Endothelial cell (in vitro differentiated cells): Measurements from ENCODE around the gene TSC2. TPM values are rescaled to one million over a fixed set of nuclear protein-coding genes. Genes with fewer than 3 reads are reported as not detected.

Experiments
- DNase-seq: peaks from one replicate; pipeline ENCODE4 v3.0.0; 2021; ENCODE audit warnings: low spot score
- H3K27ac Mint-ChIP-seq: one replicate; pipeline ENCODE4 v1.8.0; 2021; ENCODE audit warnings: mixed read lengths, inconsistent platforms; ENCODE audit not compliant: unreplicated experiment
- H3K27me3 Mint-ChIP-seq: one replicate; pipeline ENCODE4 v1.8.0; 2021; ENCODE audit warnings: mild to moderate bottlenecking, moderate library complexity, mixed read lengths, inconsistent platforms; ENCODE audit not compliant: unreplicated experiment
- H3K36me3 Mint-ChIP-seq: one replicate; pipeline ENCODE4 v1.8.0; 2021; ENCODE audit warnings: mild to moderate bottlenecking, low read depth, mixed read lengths, inconsistent platforms; ENCODE audit not compliant: unreplicated experiment
- H3K4me1 Mint-ChIP-seq: one replicate; pipeline ENCODE4 v1.8.0; 2021; ENCODE audit warnings: mild to moderate bottlenecking, mixed read lengths, inconsistent platforms; ENCODE audit not compliant: unreplicated experiment
- H3K4me3 Mint-ChIP-seq: one replicate; pipeline ENCODE4 v1.8.0; 2021; ENCODE audit warnings: mild to moderate bottlenecking, mixed read lengths, inconsistent platforms; ENCODE audit not compliant: unreplicated experiment
- H3K9me3 Mint-ChIP-seq: one replicate; pipeline ENCODE4 v1.8.0; 2021; ENCODE audit warnings: mixed read lengths, inconsistent platforms; ENCODE audit not compliant: unreplicated experiment
- total RNA-seq: library from RNA; stranded (reverse); fragmentation: NEBNext Ultra II Directional; extraction: Animal tissue kit (Norgen Biotek cat#: 25700); gene quantifications from one replicate; pipeline ENCODE4 v1.2.1, GENCODE V29; 2021; ENCODE audit not compliant: unreplicated experiment
- TF ChIP-seq, protein P1 (sequence below): fragments of 200-600 bp; sonication (generic); IDR thresholded peaks from one replicate; pipeline ENCODE4 v1.5.0; 2021; ENCODE audit warnings: antibody characterized with exemption; ENCODE audit not compliant: unreplicated experiment

The TSC2 gene
- total RNA-seq, 1 donor from 2014 or later: 180 TPM

GRCh38 chr16:2058420-2058819, 10.6 kb downstream of the TSC2 start:
- TF ChIP-seq, protein P1, sequence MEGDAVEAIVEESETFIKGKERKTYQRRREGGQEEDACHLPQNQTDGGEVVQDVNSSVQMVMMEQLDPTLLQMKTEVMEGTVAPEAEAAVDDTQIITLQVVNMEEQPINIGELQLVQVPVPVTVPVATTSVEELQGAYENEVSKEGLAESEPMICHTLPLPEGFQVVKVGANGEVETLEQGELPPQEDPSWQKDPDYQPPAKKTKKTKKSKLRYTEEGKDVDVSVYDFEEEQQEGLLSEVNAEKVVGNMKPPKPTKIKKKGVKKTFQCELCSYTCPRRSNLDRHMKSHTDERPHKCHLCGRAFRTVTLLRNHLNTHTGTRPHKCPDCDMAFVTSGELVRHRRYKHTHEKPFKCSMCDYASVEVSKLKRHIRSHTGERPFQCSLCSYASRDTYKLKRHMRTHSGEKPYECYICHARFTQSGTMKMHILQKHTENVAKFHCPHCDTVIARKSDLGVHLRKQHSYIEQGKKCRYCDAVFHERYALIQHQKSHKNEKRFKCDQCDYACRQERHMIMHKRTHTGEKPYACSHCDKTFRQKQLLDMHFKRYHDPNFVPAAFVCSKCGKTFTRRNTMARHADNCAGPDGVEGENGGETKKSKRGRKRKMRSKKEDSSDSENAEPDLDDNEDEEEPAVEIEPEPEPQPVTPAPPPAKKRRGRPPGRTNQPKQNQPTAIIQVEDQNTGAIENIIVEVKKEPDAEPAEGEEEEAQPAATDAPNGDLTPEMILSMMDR: no peak
- no peak overlapping the region for H3K4me3 Mint-ChIP-seq
- H3K27me3 Mint-ChIP-seq: peaks cover 4% of the 10 kb centered on the region
- H3K9me3 Mint-ChIP-seq: no peaks in the 10 kb centered on the region
- H3K27ac Mint-ChIP-seq: no peak overlapping the region
- no peaks in the 10 kb centered on the region for H3K4me1 Mint-ChIP-seq
- no peak for DNase-seq
- peaks cover 19% of the 10 kb centered on the region for H3K36me3 Mint-ChIP-seq

DNA sequence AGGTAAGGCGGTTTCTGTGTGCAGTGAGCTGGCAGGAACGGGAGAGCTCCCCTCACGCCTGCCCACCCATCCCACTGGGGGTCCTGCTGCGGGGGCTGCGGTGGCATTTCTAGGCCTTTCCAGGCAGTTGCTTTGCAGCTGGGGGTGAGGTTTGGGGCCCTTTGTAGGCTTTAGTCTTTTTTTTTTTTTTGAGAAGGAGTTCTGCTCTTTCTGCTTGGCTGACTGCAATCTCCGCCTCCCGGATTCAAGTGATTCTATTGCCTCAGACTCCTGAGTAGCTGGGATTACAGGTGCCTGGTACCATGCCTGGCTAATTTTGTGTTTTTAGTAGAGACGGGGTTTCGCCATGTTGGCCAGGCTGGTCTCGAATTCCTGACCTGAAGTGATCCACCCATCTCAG, 11.1 kb downstream of the TSC2 start:
- no peak overlapping the region for H3K27ac Mint-ChIP-seq
- no peaks in the 10 kb centered on the region for H3K4me1 Mint-ChIP-seq
- DNase-seq: no peak
- TF ChIP-seq, protein P1: no peak
- no peaks in the 10 kb centered on the region for H3K9me3 Mint-ChIP-seq
- no peak overlapping the region for H3K4me3 Mint-ChIP-seq
- H3K36me3 Mint-ChIP-seq: peaks cover 14% of the 10 kb centered on the region
- peaks cover 4% of the 10 kb centered on the region for H3K27me3 Mint-ChIP-seq

- TF ChIP-seq, protein P1: no peak
- Mint-ChIP-seq H3K4me1 (no peaks in the 10 kb centered on the region), H3K9me3 (no peaks in the 10 kb centered on the region), H3K27ac (no peak overlapping the region), H3K4me3 (no peak overlapping the region), H3K36me3 (peaks cover 14% of the 10 kb centered on the region), H3K27me3 (peaks cover 4% of the 10 kb centered on the region)
- DNase-seq: no peak
Observed at GRCh38 chr16:2060346-2060745, 12.6 kb downstream of the TSC2 start.

- DNase-seq: no peak
- no peak overlapping the region for H3K4me3 Mint-ChIP-seq
- H3K9me3 Mint-ChIP-seq: no peaks in the 10 kb centered on the region
- peaks cover 14% of the 10 kb centered on the region for H3K36me3 Mint-ChIP-seq
- TF ChIP-seq, protein P1: no peak
- peaks cover 7% of the 10 kb centered on the region for H3K27me3 Mint-ChIP-seq
- H3K27ac Mint-ChIP-seq: no peak overlapping the region
- no peaks in the 10 kb centered on the region for H3K4me1 Mint-ChIP-seq
Observed at GRCh38 chr16:2061023-2061422, 13.2 kb downstream of the TSC2 start.

- H3K9me3 Mint-ChIP-seq: no peaks in the 10 kb centered on the region
- no peak overlapping the region for H3K4me3 Mint-ChIP-seq
- no peak overlapping the region for H3K27ac Mint-ChIP-seq
- H3K27me3 Mint-ChIP-seq: peaks cover 8% of the 10 kb centered on the region
- TF ChIP-seq, protein P1: no peak
- DNase-seq: no peak
- peaks cover 17% of the 10 kb centered on the region for H3K36me3 Mint-ChIP-seq
- H3K4me1 Mint-ChIP-seq: no peaks in the 10 kb centered on the region
Observed at GRCh38 chr16:2061526-2061925, 13.7 kb downstream of the TSC2 start.
